ENCODE results near the gene CAMK1D. TPM values are rescaled to one million over a fixed set of nuclear protein-coding genes. Genes with fewer than 3 reads are reported as not detected.

CAMK1D gene
- total RNA-seq, 1 experiment from 2014 or later: 10.2 TPM

- no peak overlapping the region for H3K27ac Mint-ChIP-seq
- DNase-seq (ENCODE audit: low spot score) (no peak), ATAC-seq (no peak)
- H3K4me3 Mint-ChIP-seq: no peak overlapping the region
- no peaks in the 10 kb centered on the region for H3K36me3 Mint-ChIP-seq
- no peaks in the 10 kb centered on the region for H3K27me3 Mint-ChIP-seq (ENCODE audit: low read depth)
- H3K9me3 Mint-ChIP-seq: peaks cover 3% of the 10 kb centered on the region; the same call in 1 of the 2 replicates
- ChIA-PET CTCF (no interaction called here), POLR2A (no interaction called here)
- H3K4me1 Mint-ChIP-seq: peaks cover 13% of the 10 kb centered on the region
- TF ChIP-seq ATF1 (CRISPR knock-in tag; IDR thresholded peaks at IDR 0.05): no peak
- no peak for TF ChIP-seq PRRX2 (CRISPR knock-in tag; IDR thresholded peaks at IDR 0.05)
- no peak for TF ChIP-seq E2F5 (CRISPR knock-in tag; IDR thresholded peaks at IDR 0.05)
- no peak for TF ChIP-seq IRF1 (CRISPR knock-in tag; IDR thresholded peaks at IDR 0.05)
- no peak for TF ChIP-seq ZNF416 (CRISPR knock-in tag; IDR thresholded peaks at IDR 0.05)
- TF ChIP-seq HMGA2 (CRISPR knock-in tag; IDR thresholded peaks at IDR 0.05): no peak
- TF ChIP-seq ZNF671 (CRISPR knock-in tag; IDR thresholded peaks at IDR 0.05): no peak
- no peak for TF ChIP-seq RELA (CRISPR knock-in tag; IDR thresholded peaks at IDR 0.05; ENCODE audit: borderline replicate concordance)
- TF ChIP-seq TEAD4 (CRISPR knock-in tag; IDR thresholded peaks at IDR 0.05): no peak
- TF ChIP-seq MLX (CRISPR knock-in tag; IDR thresholded peaks at IDR 0.05): no peak
- no peak for TF ChIP-seq NR2C2 (CRISPR knock-in tag; IDR thresholded peaks at IDR 0.05)
- no peak for TF ChIP-seq GRHL2 (CRISPR knock-in tag; IDR thresholded peaks at IDR 0.05; ENCODE audit: insufficient replicate concordance, severe bottlenecking)
- TF ChIP-seq GABPB1 (CRISPR knock-in tag; IDR thresholded peaks at IDR 0.05): no peak
Measured at GRCh38 chr10:12466704-12467305, 117.5 kb downstream of the CAMK1D start.

GRCh38 chr10:12469345-12469744 lies 120.0 kb downstream of the CAMK1D start:
- Mint-ChIP-seq H3K36me3 (no peaks in the 10 kb centered on the region), H3K9me3 (no peaks in the 10 kb centered on the region), H3K4me3 (no peak overlapping the region), H3K4me1 (peaks cover 10% of the 10 kb centered on the region), H3K27me3 (ENCODE audit: low read depth) (no peaks in the 10 kb centered on the region), H3K27ac (no peak overlapping the region)
- DNase-seq (ENCODE audit: low spot score) (no peak), ATAC-seq (no peak)
- CTCF ChIA-PET: interaction anchor here (1.0 to 1.1 kb wide), 2 partner anchors 11 to 187 kb away, joined by 3 to 4 read pairs; no protein-coding TSS in a partner anchor
- POLR2A ChIA-PET: no interaction called here
- TF ChIP-seq GABPB1 (CRISPR knock-in tag; IDR thresholded peaks at IDR 0.05): no peak

GRCh38 chr10:12470719-12471118 lies 121.4 kb downstream of the CAMK1D start:
- Mint-ChIP-seq H3K4me3 (no peak overlapping the region), H3K27ac (peak overlapping the region; percentile 21), H3K4me1 (peaks cover 10% of the 10 kb centered on the region), H3K36me3 (no peaks in the 10 kb centered on the region), H3K9me3 (peaks cover 10% of the 10 kb centered on the region), H3K27me3 (ENCODE audit: low read depth) (no peaks in the 10 kb centered on the region)
- DNase-seq (ENCODE audit: low spot score) (no peak), ATAC-seq (no peak)
- ChIA-PET CTCF (no interaction called here), POLR2A (no interaction called here)
- no peak for TF ChIP-seq ZBTB43 (CRISPR knock-in tag; IDR thresholded peaks at IDR 0.05)
- TF ChIP-seq ARID4B (CRISPR knock-in tag; IDR thresholded peaks at IDR 0.05; ENCODE audit: borderline replicate concordance): no peak
- TF ChIP-seq SMAD4 (CRISPR knock-in tag; IDR thresholded peaks at IDR 0.05): no peak
- no peak for TF ChIP-seq ZNF138 (CRISPR knock-in tag; conservative IDR thresholded peaks at IDR 0.05)
- no peak for TF ChIP-seq ELF4 (CRISPR knock-in tag; IDR thresholded peaks at IDR 0.05; ENCODE audit: low read depth)
- TF ChIP-seq ATF2 (CRISPR knock-in tag; IDR thresholded peaks at IDR 0.05; ENCODE audit: borderline replicate concordance, low read depth): no peak
- no peak for TF ChIP-seq E2F1 (CRISPR knock-in tag; IDR thresholded peaks at IDR 0.05)
- TF ChIP-seq MLX (CRISPR knock-in tag; IDR thresholded peaks at IDR 0.05): no peak
- no peak for TF ChIP-seq CBFB (CRISPR knock-in tag; IDR thresholded peaks at IDR 0.05; ENCODE audit: low read depth)

All from WTC11 (cell line).